ENCODE measurements around the gene TNFRSF8. TPM values are rescaled to one million over a fixed set of nuclear protein-coding genes. Genes with fewer than 3 reads are reported as not detected.

Gene TNFRSF8
- total and polyA plus RNA-seq, 9 of the 15 experiments (the other 6 are each of a cell fraction or from before 2014, with no cell fraction given): 3.5 to 38.4 (median 17.1) TPM

GRCh38 chr1:12166834-12167492, 103.9 kb downstream of the TNFRSF8 start, which contains the start of gene TNFRSF1B (continued):
- TF ChIP-seq MXD1 (CRISPR knock-in tag; IDR thresholded peaks at IDR 0.05; ENCODE audit: borderline replicate concordance, poor library complexity, severe bottlenecking): no peak
- TF ChIP-seq MTA1 (IDR thresholded peaks at IDR 0.05; ENCODE audit: borderline replicate concordance): no peak
- TF ChIP-seq HDAC1 (IDR thresholded peaks at IDR 0.05): peak in 1 of 2 experiments; percentile 31; a peak in 1 of 4 replicates
- TF ChIP-seq MED1 (CRISPR knock-in tag; IDR thresholded peaks at IDR 0.05; ENCODE audit: borderline replicate concordance): 0 out of 2 replicates have a peak, but pooled peaks have one; percentile 75
- no peak for TF ChIP-seq BHLHE40 (IDR thresholded peaks at IDR 0.05; ENCODE audit: low read length)
- no peak for TF ChIP-seq RCOR1 (IDR thresholded peaks at IDR 0.05; ENCODE audit: borderline replicate concordance in 1 of 2, low read depth in 2 of 2, low read length in 2 of 2)
- no peak for TF ChIP-seq AFF1 (IDR thresholded peaks at IDR 0.05; ENCODE audit: low read depth in 1 of 2, partially characterized antibody in 2 of 2)
- TF ChIP-seq ZNF707 (CRISPR knock-in tag; conservative IDR thresholded peaks at IDR 0.05): no peak
- no peak for TF ChIP-seq TAF7 (tag; IDR thresholded peaks at IDR 0.05)
- no peak for TF ChIP-seq ARID3A (IDR thresholded peaks at IDR 0.05; ENCODE audit: borderline replicate concordance, low read depth, low read length)
- no peak for TF ChIP-seq DDX20 (tag; IDR thresholded peaks at IDR 0.05; ENCODE audit: low read depth)
- no peak for TF ChIP-seq ARID1B (IDR thresholded peaks at IDR 0.05)
- TF ChIP-seq GABPA (tag; conservative IDR thresholded peaks at IDR 0.05; ENCODE audit: low read depth): no peak
- TF ChIP-seq NELFE (IDR thresholded peaks at IDR 0.05; ENCODE audit: insufficient read depth, insufficient read length): no peak
- TF ChIP-seq DACH1 (IDR thresholded peaks at IDR 0.05; ENCODE audit: partially characterized antibody): no peak
- TF ChIP-seq HIVEP1 (CRISPR knock-in tag; IDR thresholded peaks at IDR 0.05): no peak
- TF ChIP-seq FOXK1 (CRISPR knock-in tag; IDR thresholded peaks at IDR 0.05; ENCODE audit: borderline replicate concordance): no peak
- no peak for TF ChIP-seq E2F5 (CRISPR knock-in tag; IDR thresholded peaks at IDR 0.05)
- TF ChIP-seq MTF1 (CRISPR knock-in tag; IDR thresholded peaks at IDR 0.05; ENCODE audit: borderline replicate concordance): no peak
- TF ChIP-seq GABPB1 (CRISPR knock-in tag; IDR thresholded peaks at IDR 0.05): peak; percentile 67
- no peak for TF ChIP-seq HDAC6 (IDR thresholded peaks at IDR 0.05; ENCODE audit: low read depth, low read length)
- TF ChIP-seq MIER1 (IDR thresholded peaks at IDR 0.05; ENCODE audit: low read depth): no peak
